Amniotic stem cell (primary cell): Measurements from ENCODE around the gene ARSI.

ENCODE experiments used
- DNase-seq: peaks from one replicate; lab custom pipeline; 2025; lab: John Stamatoyannopoulos, UW

Gene ARSI

GRCh38 chr5:150326707-150327106, 24.0 kb upstream of the ARSI start:
- no peak for DNase-seq

GRCh38 chr5:150325426-150325825, 22.7 kb upstream of the ARSI start:
- DNase-seq: no peak

GRCh38 chr5:150323819-150324218, 21.1 kb upstream of the ARSI start:
- DNase-seq: no peak

- no peak for DNase-seq
These were observed 20.4 kb upstream of the ARSI start for GRCh38 chr5:150323092-150323491.

- no peak for DNase-seq
These were observed 19.5 kb upstream of the ARSI start for GRCh38 chr5:150322202-150322601.

- DNase-seq: no peak
These were observed 19.1 kb upstream of the ARSI start for GRCh38 chr5:150321784-150322183.

- no peak for DNase-seq
These were observed 18.5 kb upstream of the ARSI start for GRCh38 chr5:150321211-150321610.

- DNase-seq: no peak
These were observed 17.4 kb upstream of the ARSI start for GRCh38 chr5:150320044-150320613.

- DNase-seq: no peak
These were observed 16.7 kb upstream of the ARSI start for GRCh38 chr5:150319484-150319790.

GRCh38 chr5:150318613-150319483, 16.1 kb upstream of the ARSI start:
- no peak for DNase-seq

GRCh38 chr5:150317048-150318003, 14.6 kb upstream of the ARSI start:
- peak; percentile 73 for DNase-seq

- DNase-seq: no peak
These were observed 13.6 kb upstream of the ARSI start for GRCh38 chr5:150316320-150316719.

GRCh38 chr5:150315245-150315644, 12.5 kb upstream of the ARSI start:
- no peak for DNase-seq

- DNase-seq: no peak
These were observed 11.4 kb upstream of the ARSI start for GRCh38 chr5:150313921-150314716.

GRCh38 chr5:150313501-150313900, 10.8 kb upstream of the ARSI start:
- no peak for DNase-seq

GRCh38 chr5:150312518-150312917, 9.8 kb upstream of the ARSI start:
- DNase-seq: no peak

GRCh38 chr5:150311015-150311692, 8.4 kb upstream of the ARSI start:
- DNase-seq: no peak

- DNase-seq: no peak
These were observed 7.5 kb upstream of the ARSI start for GRCh38 chr5:150310246-150310645.

- no peak for DNase-seq
These were observed 7.2 kb upstream of the ARSI start for GRCh38 chr5:150309886-150310239.

- DNase-seq: no peak
These were observed 6.6 kb upstream of the ARSI start for GRCh38 chr5:150309101-150309885.
